A673 (cell line): ENCODE data around the gene STK33.
"Not testable (repeated sequence)": the region's sequence is repeated elsewhere in the genome, so short reads cannot be mapped to it uniquely, and the experiment has no call there.

Source experiments
- CTCF ChIP-seq: fragments of 300-800, 200-600 bp; sonication (generic); conservative IDR thresholded peaks from 2 replicates; pipeline ENCODE4 v1.5.1; 2017; ENCODE audit warnings: low read depth, mild to moderate bottlenecking, antibody characterized with exemption, low read length, moderate library complexity, mixed read lengths
- EZH2 ChIP-seq: fragments of 200-600 bp; sonication (generic); IDR thresholded peaks from 2 replicates; pipeline ENCODE4 v1.6.1; 2017; ENCODE audit warnings: borderline replicate concordance, low read depth, mild to moderate bottlenecking, mixed read lengths, antibody characterized with exemption, low read length; ENCODE audit not compliant: poor library complexity, severe bottlenecking

- not testable (repeated sequence) for TF ChIP-seq CTCF, EZH2
Observed at GRCh38 chr11:8467806-8468205, 126.2 kb downstream of the STK33 start.
